Ishikawa (cell line): ENCODE measurements around the gene TFPI2.

Experiments
- CEBPB ChIP-seq: IDR thresholded peaks from 2 replicates; pipeline ENCODE4 v1.6.1; 2012
- CREB1 ChIP-seq: IDR thresholded peaks from 2 replicates; pipeline ENCODE4 v1.6.1; 2012; ENCODE audit warnings: low read depth
- EGR1 ChIP-seq: IDR thresholded peaks from 2 replicates; pipeline ENCODE4 v1.6.1; 2012
- EP300 ChIP-seq: IDR thresholded peaks from 2 replicates; pipeline ENCODE4 v1.6.1; 2012; ENCODE audit warnings: borderline replicate concordance
- FOXM1 ChIP-seq: IDR thresholded peaks from 2 replicates; pipeline ENCODE4 v1.6.1; 2012; ENCODE audit warnings: low read depth, borderline replicate concordance
- MAX ChIP-seq: IDR thresholded peaks from 2 replicates; pipeline ENCODE4 v1.6.1; 2012
- NFIC ChIP-seq: IDR thresholded peaks from 2 replicates; pipeline ENCODE4 v1.6.1; 2012
- RAD21 ChIP-seq: IDR thresholded peaks from 2 replicates; pipeline ENCODE4 v1.6.1; 2012; ENCODE audit warnings: low read depth
- REST ChIP-seq: IDR thresholded peaks from 2 replicates; pipeline ENCODE4 v1.6.1; 2012; ENCODE audit warnings: low read depth, mild to moderate bottlenecking
- TAF1 ChIP-seq: IDR thresholded peaks from 2 replicates; pipeline ENCODE4 v1.6.1; 2012; ENCODE audit warnings: low read depth, mild to moderate bottlenecking
- TCF12 ChIP-seq: IDR thresholded peaks from 2 replicates; pipeline ENCODE4 v1.6.1; 2012; ENCODE audit warnings: low read depth
- TEAD4 ChIP-seq: IDR thresholded peaks from 2 replicates; pipeline ENCODE4 v1.6.1; 2012
- YY1 ChIP-seq: IDR thresholded peaks from 2 replicates; pipeline ENCODE4 v1.6.1; 2012; ENCODE audit warnings: low read depth
- ZBTB7A ChIP-seq: IDR thresholded peaks from 2 replicates; pipeline ENCODE4 v1.6.1; 2012; ENCODE audit warnings: low read depth
- TF ChIP-seq, protein P1 (sequence below): IDR thresholded peaks from 2 replicates; pipeline ENCODE4 v1.6.1; 2012

Gene TFPI2

DNA sequence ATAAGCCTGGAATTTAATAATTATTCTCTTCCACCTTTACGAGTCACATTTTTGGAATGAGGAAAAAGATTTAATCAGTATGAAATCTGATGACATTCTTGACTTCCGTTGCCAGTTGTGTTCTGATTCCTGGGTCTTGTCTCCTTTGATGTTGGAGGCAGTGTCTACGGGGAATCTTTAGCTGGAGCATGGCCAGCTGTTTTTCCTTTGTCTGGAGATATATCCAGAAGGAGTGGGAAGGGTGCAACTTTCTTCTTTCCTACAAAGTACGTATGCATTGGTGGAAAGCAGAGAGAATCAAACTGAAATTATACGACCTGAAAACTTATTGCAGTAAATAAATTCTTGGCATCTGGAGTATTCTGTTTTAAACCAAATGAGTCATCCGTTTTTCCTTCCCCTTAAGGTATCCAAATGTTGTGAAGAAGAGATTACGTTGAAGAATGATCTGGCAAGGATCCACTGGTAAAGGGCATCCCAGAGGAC is 24.1 kb upstream of the TFPI2 start:
- TF ChIP-seq FOXM1, result no peak
- TF ChIP-seq MAX, result no peak

GRCh38 chr7:93913197-93913596 is 22.6 kb upstream of the TFPI2 start:
- TF ChIP-seq MAX, result no peak
- TF ChIP-seq NFIC, result no peak
- TF ChIP-seq ZBTB7A, result no peak
- TF ChIP-seq TCF12, result no peak
- TF ChIP-seq CEBPB, result no peak
- TF ChIP-seq REST, result no peak
- no peak for TF ChIP-seq TEAD4
- no peak for TF ChIP-seq TAF1
- TF ChIP-seq RAD21, result no peak
- TF ChIP-seq, protein P1, sequence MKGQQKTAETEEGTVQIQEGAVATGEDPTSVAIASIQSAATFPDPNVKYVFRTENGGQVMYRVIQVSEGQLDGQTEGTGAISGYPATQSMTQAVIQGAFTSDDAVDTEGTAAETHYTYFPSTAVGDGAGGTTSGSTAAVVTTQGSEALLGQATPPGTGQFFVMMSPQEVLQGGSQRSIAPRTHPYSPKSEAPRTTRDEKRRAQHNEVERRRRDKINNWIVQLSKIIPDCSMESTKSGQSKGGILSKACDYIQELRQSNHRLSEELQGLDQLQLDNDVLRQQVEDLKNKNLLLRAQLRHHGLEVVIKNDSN, result no peak
- no peak for TF ChIP-seq EGR1
- no peak for TF ChIP-seq YY1
- no peak for TF ChIP-seq FOXM1
- no peak for TF ChIP-seq EP300
- TF ChIP-seq CREB1, result no peak

GRCh38 chr7:93910076-93910994 is 19.8 kb upstream of the TFPI2 start:
- TF ChIP-seq EGR1, result no peak
- TF ChIP-seq NFIC, result no peak
- TF ChIP-seq, protein P1, result no peak
- no peak for TF ChIP-seq ZBTB7A
- TF ChIP-seq RAD21, result no peak
- TF ChIP-seq FOXM1, result no peak
- no peak for TF ChIP-seq TEAD4
- no peak for TF ChIP-seq MAX
- TF ChIP-seq TAF1, result no peak
- TF ChIP-seq TCF12, result no peak

DNA sequence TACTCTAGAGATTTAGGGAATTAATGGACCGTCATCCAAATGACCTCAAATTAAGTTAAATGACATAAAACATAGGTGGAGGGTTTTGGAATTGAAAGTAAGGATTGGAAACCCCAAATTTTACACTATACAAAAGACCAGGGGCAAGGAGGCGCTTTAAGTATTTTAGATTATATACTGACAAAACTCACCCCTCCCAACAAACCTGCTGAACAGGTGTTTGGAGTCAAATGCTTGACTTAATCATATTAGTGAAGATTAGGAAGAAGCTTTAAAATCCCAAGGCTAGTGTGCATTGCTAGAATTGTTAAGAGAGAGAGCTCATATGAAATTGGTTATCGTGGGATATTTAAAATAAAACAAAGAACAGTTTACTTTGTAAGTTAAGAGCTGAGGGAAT is 15.7 kb upstream of the TFPI2 start, which contains the start of gene GNGT1:
TSS of gene GNGT1 (plus strand) at position 301 of the 400 bp plus-strand sequence. CDS start 180 bp downstream, outside the sequence.
- no peak for TF ChIP-seq YY1
- TF ChIP-seq FOXM1, result no peak
- TF ChIP-seq TEAD4, result no peak

DNA sequence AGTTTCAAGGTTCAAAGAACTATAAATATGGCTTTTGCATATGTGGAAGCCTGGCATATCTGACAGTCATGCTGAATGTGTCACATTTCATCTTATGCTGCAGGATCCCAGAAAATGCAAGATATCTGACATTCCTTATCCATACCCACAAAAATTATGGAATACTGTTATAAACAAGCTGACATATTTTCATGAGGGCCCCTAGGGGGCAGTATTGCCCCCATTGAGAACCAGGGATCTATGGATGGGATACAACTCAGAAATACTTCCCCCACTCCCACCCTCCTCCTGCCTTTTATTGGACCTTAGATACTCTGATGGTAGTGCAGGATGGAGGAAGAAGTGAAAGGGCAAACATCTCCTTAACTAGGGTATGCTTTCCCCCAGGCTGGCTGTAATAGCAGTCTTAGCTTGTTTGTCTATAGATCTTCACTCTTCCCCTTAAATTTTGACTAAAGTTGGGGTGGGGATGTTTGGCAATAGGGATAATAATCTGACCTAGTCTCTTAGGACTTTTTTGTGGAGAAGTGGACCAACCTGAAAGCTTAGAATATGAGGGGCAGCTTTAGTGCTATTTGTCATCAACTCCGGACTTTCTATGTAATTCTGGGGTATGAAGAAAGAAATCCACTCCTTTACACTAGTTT is 12.3 kb upstream of the TFPI2 start:
- TF ChIP-seq ZBTB7A, result no peak
- TF ChIP-seq FOXM1, result no peak
- TF ChIP-seq RAD21, result peak; percentile 79
- TF ChIP-seq EP300, result no peak

DNA sequence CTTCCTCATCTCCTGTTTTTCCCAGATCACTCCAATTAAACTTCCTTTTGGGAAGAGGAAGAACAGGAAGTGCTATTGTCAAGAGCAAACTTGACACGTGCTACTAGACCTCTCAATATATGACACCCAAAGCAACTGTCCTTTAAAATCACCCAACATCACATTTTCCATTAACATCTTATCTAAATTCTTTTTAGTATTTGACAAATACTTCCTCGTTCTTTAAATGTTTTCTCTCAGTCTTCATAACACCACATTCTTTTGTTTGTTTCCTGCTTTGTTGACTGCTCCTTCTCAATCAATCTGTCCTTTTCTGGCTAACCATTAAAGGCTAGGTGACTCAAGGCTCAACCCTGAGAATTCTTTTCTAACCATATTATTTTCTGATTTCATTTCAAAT is 7.1 kb upstream of the TFPI2 start:
- no peak for TF ChIP-seq CEBPB
- TF ChIP-seq MAX, result no peak
- no peak for TF ChIP-seq FOXM1
- TF ChIP-seq EGR1, result no peak
- no peak for TF ChIP-seq CREB1
- no peak for TF ChIP-seq YY1

- TF ChIP-seq TAF1, result no peak
- no peak for TF ChIP-seq EGR1
Measured at GRCh38 chr7:93895859-93896600, 5.5 kb upstream of the TFPI2 start.
